Endodermal cell (in vitro differentiated cells): ENCODE data around the gene HEATR3. TPM values are rescaled to one million over a fixed set of nuclear protein-coding genes. Genes with fewer than 3 reads are reported as not detected.

Source experiments
- DNase-seq: peaks from one replicate; pipeline ENCODE4 v3.0.0-alpha.2; 2017
- H3K27ac ChIP-seq: 2 replicates; pipeline ENCODE4 v1.5.1; 2013; ENCODE audit warnings: mild to moderate bottlenecking, low read depth, low read length, moderate library complexity
- H3K27me3 ChIP-seq: 2 replicates; pipeline ENCODE4 v1.6.1; 2013; ENCODE audit warnings: mild to moderate bottlenecking, low read length, moderate library complexity; ENCODE audit not compliant: insufficient read depth, control insufficient read depth, poor library complexity, severe bottlenecking
- H3K36me3 ChIP-seq: 2 replicates; pipeline ENCODE4 v1.7.0; 2013; ENCODE audit warnings: mild to moderate bottlenecking, low read length, moderate library complexity; ENCODE audit not compliant: control insufficient read depth, insufficient read depth
- H3K4me1 ChIP-seq: one replicate; pipeline ENCODE4 v1.7.0; 2013; ENCODE audit warnings: low read length; ENCODE audit not compliant: control insufficient read depth, insufficient read depth
- H3K4me3 ChIP-seq: 2 replicates; pipeline ENCODE4 v1.5.1; 2013; ENCODE audit warnings: mild to moderate bottlenecking, low read length, moderate library complexity
- H3K9ac ChIP-seq: 2 replicates; pipeline ENCODE4 v1.6.1; 2013; ENCODE audit warnings: mild to moderate bottlenecking, low read length, moderate library complexity; ENCODE audit not compliant: poor library complexity, severe bottlenecking; ENCODE audit errors: extremely low read depth
- H3K9me3 ChIP-seq: 2 replicates; pipeline ENCODE4 v1.6.1; 2013; ENCODE audit warnings: mild to moderate bottlenecking, low read length, moderate library complexity; ENCODE audit not compliant: control insufficient read depth
- H3K27ac Mint-ChIP-seq: 2 replicates; pipeline ENCODE4 v1.8.0; 2020; ENCODE audit warnings: mixed read lengths
- H3K27me3 Mint-ChIP-seq: 2 replicates; pipeline ENCODE4 v1.8.0; 2021; ENCODE audit warnings: mild to moderate bottlenecking, mixed read lengths; ENCODE audit not compliant: insufficient read depth
- H3K36me3 Mint-ChIP-seq: 2 replicates; pipeline ENCODE4 v1.8.0; 2020; ENCODE audit warnings: low read depth, mixed read lengths
- H3K4me1 Mint-ChIP-seq: 2 replicates; pipeline ENCODE4 v1.8.0; 2020; ENCODE audit warnings: mixed read lengths
- H3K4me3 Mint-ChIP-seq: 2 replicates; pipeline ENCODE4 v1.8.0; 2020; ENCODE audit warnings: mild to moderate bottlenecking, moderate library complexity, mixed read lengths
- H3K9me3 Mint-ChIP-seq: 2 replicates; pipeline ENCODE4 v1.8.0; 2020; ENCODE audit warnings: mild to moderate bottlenecking, mixed read lengths
- WGBS, 2 experiments: methylation state at CpG; one replicate each; pipeline versions ENCODE4 v1.1.5 to v1.1.7; 2013; ENCODE audit warnings: missing lambda C conversion rate in 2 of 2, mixed read lengths in 1 of 2; ENCODE audit not compliant: insufficient coverage in 1 of 2, insufficient read length in 1 of 2; 5-methylcytosine and 5-hydroxymethylcytosine counted together
- total RNA-seq, 2 donors: library from RNA; stranded (reverse); fragmentation: NEBNext Ultra II Directional in 1 of 2; extraction: Animal tissue kit (Norgen Biotek cat#: 25700) in 1 of 2; gene quantifications; 2 replicates in 1 of 2; 3 replicates in 1 of 2; pipeline ENCODE4 v1.2.1, GENCODE V29; 2021
- TF ChIP-seq, protein P1 (sequence below): fragments of 200-600 bp; sonication (generic); conservative IDR thresholded peaks from 2 replicates; pipeline ENCODE4 v1.5.0; 2021; ENCODE audit warnings: antibody characterized with exemption, mild to moderate bottlenecking

Gene HEATR3
- total RNA-seq, 2 donors from 2014 or later, result 13.0 to 14.9 TPM

DNA sequence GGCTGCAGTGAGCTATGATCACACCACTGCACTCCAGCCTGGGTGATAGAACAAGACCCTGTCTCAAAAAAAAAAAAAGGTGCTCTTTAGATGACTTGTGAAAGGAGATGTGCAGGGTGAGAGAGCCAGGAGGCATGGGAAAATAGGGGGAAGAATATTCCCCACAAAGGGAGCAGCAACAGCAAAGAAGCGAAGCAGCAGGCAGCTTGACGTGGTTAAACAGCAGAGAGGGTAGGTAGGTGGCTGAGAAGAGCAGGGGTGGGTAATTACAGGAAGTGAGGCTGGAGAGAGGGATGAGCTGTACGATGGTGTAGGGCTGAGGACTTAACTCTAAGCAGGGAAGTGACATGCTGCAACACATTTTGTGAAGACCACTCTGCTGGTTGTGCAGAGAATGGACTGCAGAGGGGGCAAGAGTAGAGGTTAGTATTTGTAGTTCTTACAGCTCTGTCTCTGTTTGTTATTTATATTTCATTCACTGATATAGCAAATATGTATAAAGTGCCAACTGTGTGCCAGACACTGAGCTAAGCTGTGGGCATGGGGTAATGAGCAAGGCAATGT lies 1.6 kb downstream of the HEATR3 start:
- Mint-ChIP-seq H3K4me1 (peaks cover 15% of the 10 kb centered on the region), H3K27me3 (no peaks in the 10 kb centered on the region), H3K36me3 (peaks cover 6% of the 10 kb centered on the region), H3K9me3 (no peaks in the 10 kb centered on the region), H3K4me3 (peak overlapping the region; percentile 79), H3K27ac (no peak overlapping the region)
- H3K4me1 ChIP-seq, result no peaks in the 10 kb centered on the region
- TF ChIP-seq, protein P1, sequence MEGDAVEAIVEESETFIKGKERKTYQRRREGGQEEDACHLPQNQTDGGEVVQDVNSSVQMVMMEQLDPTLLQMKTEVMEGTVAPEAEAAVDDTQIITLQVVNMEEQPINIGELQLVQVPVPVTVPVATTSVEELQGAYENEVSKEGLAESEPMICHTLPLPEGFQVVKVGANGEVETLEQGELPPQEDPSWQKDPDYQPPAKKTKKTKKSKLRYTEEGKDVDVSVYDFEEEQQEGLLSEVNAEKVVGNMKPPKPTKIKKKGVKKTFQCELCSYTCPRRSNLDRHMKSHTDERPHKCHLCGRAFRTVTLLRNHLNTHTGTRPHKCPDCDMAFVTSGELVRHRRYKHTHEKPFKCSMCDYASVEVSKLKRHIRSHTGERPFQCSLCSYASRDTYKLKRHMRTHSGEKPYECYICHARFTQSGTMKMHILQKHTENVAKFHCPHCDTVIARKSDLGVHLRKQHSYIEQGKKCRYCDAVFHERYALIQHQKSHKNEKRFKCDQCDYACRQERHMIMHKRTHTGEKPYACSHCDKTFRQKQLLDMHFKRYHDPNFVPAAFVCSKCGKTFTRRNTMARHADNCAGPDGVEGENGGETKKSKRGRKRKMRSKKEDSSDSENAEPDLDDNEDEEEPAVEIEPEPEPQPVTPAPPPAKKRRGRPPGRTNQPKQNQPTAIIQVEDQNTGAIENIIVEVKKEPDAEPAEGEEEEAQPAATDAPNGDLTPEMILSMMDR, result peak; percentile 68
- no peak overlapping the region for H3K9ac ChIP-seq
- peak; percentile 72 for DNase-seq
- no peaks in the 10 kb centered on the region for H3K27me3 ChIP-seq
- peak overlapping the region; percentile 84 for H3K4me3 ChIP-seq
- H3K27ac ChIP-seq, result no peak overlapping the region
- H3K9me3 ChIP-seq, result no peaks in the 10 kb centered on the region
- WGBS, 2 experiments, result 52% methylated on average over 3 of the region's 3 CpGs
- peaks cover 29% of the 10 kb centered on the region for H3K36me3 ChIP-seq

- 95 to 98% methylated on average over 3 to 4 of the region's 4 CpGs for WGBS, 2 experiments
- peaks cover 15% of the 10 kb centered on the region for H3K4me1 Mint-ChIP-seq
- Histone ChIP-seq H3K4me3 (no peak overlapping the region), H3K27me3 (no peaks in the 10 kb centered on the region), H3K27ac (no peak overlapping the region), H3K9me3 (no peaks in the 10 kb centered on the region), H3K36me3 (peaks cover 37% of the 10 kb centered on the region), H3K4me1 (no peaks in the 10 kb centered on the region), H3K9ac (no peak overlapping the region)
- no peaks in the 10 kb centered on the region for H3K9me3 Mint-ChIP-seq
- no peak overlapping the region for H3K27ac Mint-ChIP-seq
- DNase-seq, result no peak
- peaks cover 6% of the 10 kb centered on the region for H3K36me3 Mint-ChIP-seq
- no peaks in the 10 kb centered on the region for H3K27me3 Mint-ChIP-seq
- H3K4me3 Mint-ChIP-seq, result no peak overlapping the region
- TF ChIP-seq, protein P1, result no peak
Measured at GRCh38 chr16:50068550-50068949, 2.8 kb downstream of the HEATR3 start.

DNA sequence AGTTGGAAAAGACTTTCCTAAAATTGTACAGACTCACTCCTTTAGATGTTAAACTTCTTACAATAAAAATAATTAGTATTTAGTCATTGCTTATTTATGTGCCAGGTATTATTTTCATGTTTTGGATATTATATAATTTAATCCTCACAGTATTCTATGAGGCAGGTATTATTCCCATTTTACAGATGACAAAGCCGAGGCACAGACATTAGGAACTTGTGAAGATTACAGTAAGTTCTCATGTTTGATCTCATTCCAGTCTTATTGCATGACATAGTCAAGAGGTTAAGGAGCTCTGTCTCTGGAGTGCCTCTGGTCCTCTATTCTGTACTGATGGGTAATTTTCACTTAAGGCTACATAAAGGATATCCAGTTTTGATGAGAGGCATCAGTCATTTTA lies 3.3 kb downstream of the HEATR3 start:
- WGBS, 2 experiments, result 96% methylated on average over 1 of the region's 1 CpG; no CpG with 5 or more reads in 1 of the 2 experiments
- no peak overlapping the region for H3K4me3 ChIP-seq
- Mint-ChIP-seq H3K9me3 (no peaks in the 10 kb centered on the region), H3K36me3 (peaks cover 6% of the 10 kb centered on the region), H3K4me1 (peaks cover 15% of the 10 kb centered on the region), H3K27ac (no peak overlapping the region), H3K27me3 (no peaks in the 10 kb centered on the region), H3K4me3 (no peak overlapping the region)
- H3K27me3 ChIP-seq, result no peaks in the 10 kb centered on the region
- no peak overlapping the region for H3K9ac ChIP-seq
- H3K9me3 ChIP-seq, result no peaks in the 10 kb centered on the region
- H3K4me1 ChIP-seq, result no peaks in the 10 kb centered on the region
- TF ChIP-seq, protein P1, result no peak
- no peak for DNase-seq
- H3K27ac ChIP-seq, result no peak overlapping the region
- H3K36me3 ChIP-seq, result peaks cover 37% of the 10 kb centered on the region
